ENCODE data around the gene PHKA2.
"Not testable (repeated sequence)": the region's sequence is repeated elsewhere in the genome, so short reads cannot be mapped to it uniquely, and the experiment has no call there.

PHKA2 gene

DNA sequence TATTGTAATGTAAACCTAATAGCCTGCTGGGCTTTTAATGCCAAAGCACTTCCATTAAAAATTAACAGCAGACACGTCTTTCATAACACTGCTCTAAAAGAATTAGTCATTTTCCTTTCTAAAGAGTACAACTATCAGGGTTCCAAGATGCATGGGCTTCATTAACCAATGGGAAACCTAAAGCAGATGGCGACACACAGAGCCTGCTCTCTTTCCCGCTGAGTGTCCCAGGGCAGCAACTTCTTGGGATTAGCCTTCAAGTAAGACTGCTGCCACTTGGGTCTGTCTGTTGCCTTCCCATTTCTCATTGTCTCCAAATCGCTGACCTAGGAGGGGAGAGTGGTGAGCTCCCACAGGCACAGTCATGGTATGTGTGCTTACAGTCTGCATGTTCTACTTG is 14.0 kb upstream of the PHKA2 start:
- no peak for FAIRE-seq
- no peak for DNase-seq (ENCODE audit: insufficient read length)
- TF ChIP-seq POLR2AphosphoS5 (IDR thresholded peaks at IDR 0.05; ENCODE audit: low read depth, low read length): no peak
- no peak for TF ChIP-seq POLR2A (IDR thresholded peaks at IDR 0.05; ENCODE audit: low read depth, low read length)
- no peak for TF ChIP-seq TAF1 (IDR thresholded peaks at IDR 0.05; ENCODE audit: borderline replicate concordance, low read depth, low read length)

DNA sequence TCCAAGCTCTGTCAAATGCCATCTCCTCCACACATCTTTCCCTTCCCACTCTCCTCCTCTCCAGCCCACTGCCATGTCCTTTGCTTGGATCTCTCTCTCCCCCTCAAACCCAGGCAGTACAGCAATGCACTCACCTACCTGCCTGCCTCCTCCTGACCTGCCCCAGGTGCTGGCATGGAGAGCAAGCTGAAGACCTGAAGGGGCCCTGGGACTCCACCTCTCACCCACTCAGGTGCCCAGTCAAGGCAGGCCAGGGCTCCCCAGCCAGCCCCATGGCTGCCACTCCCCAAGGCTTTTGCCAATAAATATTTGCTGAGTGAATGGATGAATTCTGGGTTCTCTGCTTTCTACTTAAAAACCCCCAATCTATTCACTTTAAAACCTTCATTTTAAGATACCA is 12.6 kb upstream of the PHKA2 start:
- TF ChIP-seq TAF1 (IDR thresholded peaks at IDR 0.05; ENCODE audit: borderline replicate concordance, low read depth, low read length) (no peak), POLR2A (IDR thresholded peaks at IDR 0.05; ENCODE audit: low read depth, low read length) (no peak), POLR2AphosphoS5 (IDR thresholded peaks at IDR 0.05; ENCODE audit: low read depth, low read length) (no peak)

DNA sequence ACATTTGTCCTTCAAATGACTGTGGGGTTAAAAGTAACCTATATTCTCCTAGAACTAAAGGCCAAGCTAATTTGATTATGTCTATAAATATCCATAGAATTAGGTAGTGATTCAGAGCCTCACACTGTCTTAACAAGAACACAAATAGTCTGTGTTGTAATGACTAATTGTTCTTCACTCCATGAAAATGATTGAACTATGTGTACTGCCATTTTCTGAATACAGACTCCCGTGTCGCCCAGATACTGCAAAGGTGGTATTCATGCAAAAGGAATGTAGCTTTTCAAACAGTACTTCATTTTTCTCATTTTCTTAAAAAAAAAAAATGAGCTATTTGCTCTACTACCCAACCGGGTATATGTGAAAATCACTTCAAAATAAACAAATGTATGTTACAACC is 11.3 kb upstream of the PHKA2 start:
- TF ChIP-seq POLR2A (IDR thresholded peaks at IDR 0.05; ENCODE audit: low read depth, low read length) (no peak), POLR2AphosphoS5 (IDR thresholded peaks at IDR 0.05; ENCODE audit: low read depth, low read length) (no peak), TAF1 (IDR thresholded peaks at IDR 0.05; ENCODE audit: borderline replicate concordance, low read depth, low read length) (no peak)
- DNase-seq (ENCODE audit: insufficient read length): no peak
- no peak for FAIRE-seq

More for the DNA sequence above, 12.6 kb upstream of the PHKA2 start:
- DNase-seq (ENCODE audit: insufficient read length) (no peak), FAIRE-seq (no peak)

DNA sequence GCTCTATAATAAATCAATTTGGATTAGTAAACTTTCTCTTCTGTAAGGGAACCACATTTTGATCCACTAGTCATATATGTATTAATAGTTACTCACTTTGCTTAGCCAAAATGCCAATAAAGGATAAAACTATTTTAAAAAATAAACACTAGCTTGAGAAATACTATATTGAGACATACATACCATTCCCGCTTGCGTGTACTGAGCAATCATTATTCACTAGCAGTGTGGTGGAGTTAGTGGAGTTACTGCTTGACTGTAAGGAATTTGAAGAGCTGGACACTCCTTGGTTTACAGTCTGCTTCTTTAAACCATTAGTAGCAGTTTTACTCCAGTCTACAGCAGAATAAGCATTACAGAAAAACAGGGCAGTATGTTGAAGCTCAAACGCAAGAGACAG is 10.8 kb upstream of the PHKA2 start:
- DNase-seq (ENCODE audit: insufficient read length) (no peak), FAIRE-seq (no peak)
- no peak for TF ChIP-seq TAF1 (IDR thresholded peaks at IDR 0.05; ENCODE audit: borderline replicate concordance, low read depth, low read length)
- TF ChIP-seq POLR2AphosphoS5 (IDR thresholded peaks at IDR 0.05; ENCODE audit: low read depth, low read length): no peak
- no peak for TF ChIP-seq POLR2A (IDR thresholded peaks at IDR 0.05; ENCODE audit: low read depth, low read length)

DNA sequence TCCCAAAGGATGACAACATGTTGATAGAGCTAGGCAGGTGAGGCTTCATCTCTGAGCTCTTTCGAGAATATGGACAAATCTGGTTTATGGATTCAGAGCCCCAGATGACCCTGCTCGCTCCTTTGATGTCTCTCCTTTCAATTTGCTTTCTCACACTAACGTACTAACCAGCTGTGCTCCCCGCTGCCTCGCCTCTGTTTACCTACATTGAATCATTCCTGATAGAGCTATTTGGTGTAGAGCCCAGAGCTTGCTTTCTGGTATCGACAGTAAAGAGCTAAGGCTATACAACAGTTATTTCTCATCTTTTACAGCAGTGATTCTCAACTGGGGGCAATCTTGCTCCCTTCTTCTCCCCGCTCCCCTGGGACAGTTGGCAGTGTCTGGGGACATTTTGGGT is 8.9 kb upstream of the PHKA2 start:
- FAIRE-seq (no peak), DNase-seq (ENCODE audit: insufficient read length) (no peak)
- TF ChIP-seq TAF1 (IDR thresholded peaks at IDR 0.05; ENCODE audit: borderline replicate concordance, low read depth, low read length): no peak
- TF ChIP-seq POLR2A (IDR thresholded peaks at IDR 0.05; ENCODE audit: low read depth, low read length): no peak
- TF ChIP-seq POLR2AphosphoS5 (IDR thresholded peaks at IDR 0.05; ENCODE audit: low read depth, low read length): no peak

DNA sequence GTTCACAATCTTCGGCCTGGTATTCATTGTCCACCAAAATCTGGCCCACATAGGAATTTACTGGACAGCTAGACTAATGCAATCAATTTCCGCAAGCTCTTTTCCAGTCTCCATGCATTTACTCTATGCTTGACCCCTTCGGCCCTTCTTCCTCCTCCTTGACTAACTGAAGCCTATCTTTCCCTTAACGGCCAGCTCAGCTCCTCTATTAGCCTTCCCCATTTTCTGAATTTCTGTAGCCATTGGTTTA is 1.2 kb upstream of the PHKA2 start:
- TF ChIP-seq TAF1 (IDR thresholded peaks at IDR 0.05; ENCODE audit: borderline replicate concordance, low read depth, low read length) (no peak), POLR2A (IDR thresholded peaks at IDR 0.05; ENCODE audit: low read depth, low read length) (no peak), POLR2AphosphoS5 (IDR thresholded peaks at IDR 0.05; ENCODE audit: low read depth, low read length) (no peak)
- FAIRE-seq (no peak), DNase-seq (ENCODE audit: insufficient read length) (no peak)

DNA sequence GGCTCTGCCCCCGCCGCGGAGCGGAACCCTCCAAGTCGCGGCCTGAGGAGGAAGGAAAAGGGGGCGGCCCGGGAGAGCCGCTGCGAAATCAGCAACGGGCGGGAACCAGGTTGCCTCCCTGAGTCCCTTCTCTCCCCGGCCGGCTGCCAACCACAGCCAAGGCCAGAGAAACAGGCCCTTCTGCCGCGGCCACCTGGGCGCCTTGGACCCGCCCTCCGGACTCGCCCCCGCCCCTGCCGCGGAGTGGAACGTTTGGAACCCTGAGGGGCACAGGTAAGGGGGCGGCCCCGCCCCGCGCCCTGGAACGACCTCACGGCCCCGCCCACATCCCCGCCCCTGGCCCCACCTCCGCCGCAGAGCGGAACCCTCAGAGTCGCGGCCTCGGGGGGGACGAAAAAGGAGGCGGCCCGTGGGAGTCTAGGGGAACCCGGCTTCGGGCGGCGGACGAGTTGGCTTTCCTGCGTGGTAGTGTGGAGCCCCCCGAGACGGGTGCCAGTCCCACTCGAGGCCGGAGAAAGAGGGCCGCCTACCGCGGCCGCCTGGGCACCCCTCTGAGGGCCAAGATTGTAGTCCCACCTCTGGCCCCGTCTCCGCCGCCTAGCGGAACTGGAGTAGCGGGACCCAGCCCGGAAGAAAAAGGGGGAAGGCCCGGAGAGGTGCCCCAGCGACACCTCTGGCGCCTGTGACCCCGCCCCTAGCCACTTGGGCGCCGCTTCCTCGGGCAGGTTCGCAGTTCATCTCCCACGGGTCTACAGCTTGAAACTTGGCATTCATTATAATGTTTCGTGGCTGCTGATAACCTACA is 669 bp upstream of the PHKA2 start:
- DNase-seq (ENCODE audit: insufficient read length) (peak; percentile 59), FAIRE-seq (peak; percentile 33)
- 0 out of 2 replicates have a peak, but pooled peaks have one; percentile 35 for TF ChIP-seq TAF1 (IDR thresholded peaks at IDR 0.05; ENCODE audit: borderline replicate concordance, low read depth, low read length)
- peak; percentile 66; the same call in 1 of the 2 replicates for TF ChIP-seq POLR2A (IDR thresholded peaks at IDR 0.05; ENCODE audit: low read depth, low read length)
- TF ChIP-seq POLR2AphosphoS5 (IDR thresholded peaks at IDR 0.05; ENCODE audit: low read depth, low read length): peak; percentile 41

DNA sequence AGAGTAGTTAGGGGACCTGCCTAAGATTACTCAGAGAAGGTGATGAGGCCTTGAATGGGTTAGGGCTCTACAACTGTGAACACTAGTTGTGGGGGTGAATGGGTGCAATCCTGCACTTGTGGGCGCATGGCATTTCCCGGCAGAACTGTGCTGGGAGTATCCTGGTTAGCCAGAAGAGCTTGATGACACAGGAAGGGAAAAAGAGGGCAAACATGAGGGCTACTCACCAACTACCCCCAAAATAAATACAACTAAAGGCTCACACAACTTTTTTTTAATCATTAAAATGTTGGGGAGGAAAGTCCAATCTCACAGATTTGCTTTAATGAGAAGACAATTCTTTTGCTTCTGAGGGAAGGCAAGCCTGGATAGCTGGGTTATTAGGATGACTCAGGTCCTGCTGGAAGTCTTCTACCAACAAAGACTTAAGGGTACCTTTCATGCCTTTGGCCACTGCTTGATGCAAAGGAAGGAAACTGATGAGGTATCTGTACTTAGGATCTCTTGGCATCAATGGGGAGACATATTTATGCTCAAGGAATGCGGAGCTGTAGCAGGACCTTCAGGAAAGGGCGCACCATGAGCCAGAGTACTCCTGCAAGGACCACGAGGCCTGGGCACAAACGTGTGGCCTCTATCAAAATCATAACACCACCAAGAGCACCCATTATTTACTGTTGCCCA is 2.6 kb downstream of the PHKA2 start:
- FAIRE-seq (no peak), DNase-seq (ENCODE audit: insufficient read length) (no peak)

DNA sequence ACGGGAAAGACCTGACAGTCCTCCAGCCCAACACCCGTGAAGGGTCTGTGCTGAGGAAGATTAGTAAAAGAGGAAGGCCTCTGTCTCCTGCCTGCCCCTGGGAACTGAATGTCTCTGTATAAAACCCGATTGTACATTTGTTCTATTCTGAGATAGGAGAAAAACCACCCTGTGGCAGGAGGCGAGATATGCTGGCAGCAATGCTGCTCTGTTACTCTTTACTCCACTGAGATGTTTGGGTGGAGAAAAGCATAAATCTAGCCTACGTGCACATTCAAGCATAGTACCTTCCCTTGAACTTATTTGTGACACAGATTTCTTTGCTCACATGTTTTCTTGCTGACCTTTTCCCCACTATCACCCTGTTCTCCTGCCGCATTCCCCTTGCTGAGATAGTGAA is 3.7 kb downstream of the PHKA2 start:
- not testable (repeated sequence) for FAIRE-seq; DNase-seq (ENCODE audit: insufficient read length)

More for the DNA sequence above, 2.6 kb downstream of the PHKA2 start:
- no peak for TF ChIP-seq POLR2A (IDR thresholded peaks at IDR 0.05; ENCODE audit: low read depth, low read length)

DNA sequence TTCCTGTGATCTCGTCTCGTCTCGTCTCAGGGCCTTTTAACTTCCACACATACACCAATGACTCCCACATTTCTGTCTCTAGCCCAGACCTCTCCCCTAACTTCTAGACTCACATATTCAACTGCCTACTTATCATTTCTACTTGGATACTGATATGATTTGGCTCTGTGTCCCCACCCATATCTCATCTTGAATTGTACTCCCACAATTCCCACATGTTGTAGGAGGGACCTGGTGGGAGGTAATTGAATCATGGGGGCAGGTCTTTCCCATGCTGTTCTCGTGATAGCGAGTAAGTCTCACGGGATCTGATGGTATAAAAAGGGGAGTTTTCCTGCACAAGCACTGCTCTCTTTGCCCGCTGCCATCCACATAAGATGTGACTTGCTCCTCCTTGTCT is 8.9 kb downstream of the PHKA2 start:
- FAIRE-seq: no peak
- DNase-seq (ENCODE audit: insufficient read length): no peak
- TF ChIP-seq POLR2A (IDR thresholded peaks at IDR 0.05; ENCODE audit: low read depth, low read length): no peak
- no peak for TF ChIP-seq POLR2AphosphoS5 (IDR thresholded peaks at IDR 0.05; ENCODE audit: low read depth, low read length)
- TF ChIP-seq TAF1 (IDR thresholded peaks at IDR 0.05; ENCODE audit: borderline replicate concordance, low read depth, low read length): no peak

DNA sequence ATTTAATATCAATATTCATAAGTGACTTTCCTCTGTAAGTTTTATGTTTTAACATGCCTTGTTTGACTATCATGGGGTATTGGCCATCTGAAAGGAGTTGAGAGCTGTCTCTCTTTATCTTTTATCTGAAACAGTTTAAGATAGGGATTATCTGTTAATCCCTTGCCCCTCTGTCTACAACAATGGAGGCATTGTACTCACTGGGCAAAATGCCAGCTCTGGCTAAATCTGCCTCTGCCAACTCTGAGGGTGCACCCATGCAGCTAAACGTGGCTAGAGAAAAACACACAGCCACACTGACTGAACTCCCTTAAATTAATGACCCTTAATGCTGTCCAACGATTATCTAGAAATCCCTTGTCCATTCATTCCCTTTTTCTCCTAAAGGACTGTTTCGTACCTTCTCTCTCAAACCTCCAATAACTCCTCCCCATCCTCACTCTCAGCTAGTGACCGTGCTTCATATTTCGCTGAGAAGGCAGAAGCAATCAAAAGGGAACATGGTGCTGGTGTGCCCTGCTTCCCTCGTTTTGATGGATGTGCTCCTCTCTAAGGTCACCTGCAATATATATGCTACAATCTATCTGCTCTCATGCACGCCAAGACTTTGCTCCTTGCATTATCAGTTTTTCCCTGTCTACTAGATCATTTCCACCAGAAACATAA is 10.3 kb downstream of the PHKA2 start:
- FAIRE-seq: no peak
- DNase-seq (ENCODE audit: insufficient read length): no peak
- no peak for TF ChIP-seq POLR2AphosphoS5 (IDR thresholded peaks at IDR 0.05; ENCODE audit: low read depth, low read length)
- TF ChIP-seq TAF1 (IDR thresholded peaks at IDR 0.05; ENCODE audit: borderline replicate concordance, low read depth, low read length): no peak
- no peak for TF ChIP-seq POLR2A (IDR thresholded peaks at IDR 0.05; ENCODE audit: low read depth, low read length)

DNA sequence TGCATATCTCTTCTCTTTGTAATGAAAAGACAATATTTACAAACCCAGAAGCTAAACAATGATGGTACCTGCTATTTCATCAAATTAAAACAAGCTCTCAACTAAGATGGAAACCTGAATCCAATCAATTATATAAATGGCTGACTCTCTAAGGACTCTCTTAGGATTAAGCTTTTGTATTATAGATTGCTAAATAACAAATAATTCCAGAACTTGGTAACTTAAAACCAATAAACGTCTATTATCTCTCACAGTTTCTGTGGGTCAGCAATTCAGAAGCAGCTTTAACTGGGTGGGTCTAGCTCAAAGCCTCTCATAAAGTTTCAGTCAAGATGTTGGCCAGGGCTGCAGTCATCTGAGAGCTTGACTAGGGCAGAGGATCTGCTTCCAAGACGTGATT is 12.4 kb downstream of the PHKA2 start:
- FAIRE-seq (no peak), DNase-seq (ENCODE audit: insufficient read length) (no peak)
- no peak for TF ChIP-seq POLR2AphosphoS5 (IDR thresholded peaks at IDR 0.05; ENCODE audit: low read depth, low read length)
- no peak for TF ChIP-seq POLR2A (IDR thresholded peaks at IDR 0.05; ENCODE audit: low read depth, low read length)
- TF ChIP-seq TAF1 (IDR thresholded peaks at IDR 0.05; ENCODE audit: borderline replicate concordance, low read depth, low read length): no peak
